ENCODE results near the gene GPR173.

GPR173 gene

GRCh38 chrX:53048169-53049126 is at the start of gene GPR173:
TSS of gene GPR173 (plus strand) at chrX:53048789. CDS start at chrX:53076622, 27,833 bp downstream.
- peak; percentile 82 for DNase-seq (ENCODE audit: low read depth)

GRCh38 chrX:53000447-53001135 is 48.0 kb upstream of the GPR173 start:
- DNase-seq (ENCODE audit: low read depth) = no peak

GRCh38 chrX:53001958-53002357 is 46.6 kb upstream of the GPR173 start:
- no peak for DNase-seq (ENCODE audit: low read depth)

- DNase-seq (ENCODE audit: low read depth) = no peak
Measured at GRCh38 chrX:53003111-53003510, 45.5 kb upstream of the GPR173 start.

- DNase-seq (ENCODE audit: low read depth) = no peak
Measured at GRCh38 chrX:53004038-53004437, 44.6 kb upstream of the GPR173 start.

GRCh38 chrX:53004811-53005210 is 43.8 kb upstream of the GPR173 start:
- no peak for DNase-seq (ENCODE audit: low read depth)

GRCh38 chrX:53005327-53005726 is 43.3 kb upstream of the GPR173 start:
- no peak for DNase-seq (ENCODE audit: low read depth)

GRCh38 chrX:53009032-53009431 is 39.6 kb upstream of the GPR173 start:
- no peak for DNase-seq (ENCODE audit: low read depth)

GRCh38 chrX:53013291-53013690 is 35.3 kb upstream of the GPR173 start:
- DNase-seq (ENCODE audit: low read depth) = no peak

GRCh38 chrX:53018627-53019026 is 30.0 kb upstream of the GPR173 start:
- no peak for DNase-seq (ENCODE audit: low read depth)

GRCh38 chrX:53022381-53022780 is 26.2 kb upstream of the GPR173 start:
- no peak for DNase-seq (ENCODE audit: low read depth)

GRCh38 chrX:53028678-53029077 is 19.9 kb upstream of the GPR173 start:
- DNase-seq (ENCODE audit: low read depth) = no peak

GRCh38 chrX:53031380-53031779 is 17.2 kb upstream of the GPR173 start:
- no peak for DNase-seq (ENCODE audit: low read depth)

- no peak for DNase-seq (ENCODE audit: low read depth)
Measured at GRCh38 chrX:53036149-53036548, 12.4 kb upstream of the GPR173 start.

GRCh38 chrX:53039236-53039635 is 9.4 kb upstream of the GPR173 start:
- DNase-seq (ENCODE audit: low read depth) = no peak

- DNase-seq (ENCODE audit: low read depth) = no peak
Measured at GRCh38 chrX:53044995-53045394, 3.6 kb upstream of the GPR173 start.

GRCh38 chrX:53047228-53047627 is 1.4 kb upstream of the GPR173 start:
- peak; percentile 33 for DNase-seq (ENCODE audit: low read depth)

GRCh38 chrX:53049127-53049517 is 533 bp downstream of the GPR173 start:
- DNase-seq (ENCODE audit: low read depth) = peak; percentile 1

GRCh38 chrX:53050841-53051240 is 2.3 kb downstream of the GPR173 start:
- DNase-seq (ENCODE audit: low read depth) = peak; percentile 7

- DNase-seq (ENCODE audit: low read depth) = no peak
Measured at GRCh38 chrX:53055244-53055849, 6.8 kb downstream of the GPR173 start.

- DNase-seq (ENCODE audit: low read depth) = no peak
Measured at GRCh38 chrX:53056292-53056691, 7.7 kb downstream of the GPR173 start.

GRCh38 chrX:53065104-53065503 is 16.5 kb downstream of the GPR173 start:
- DNase-seq (ENCODE audit: low read depth) = peak; percentile 13

- no peak for DNase-seq (ENCODE audit: low read depth)
Measured at GRCh38 chrX:53071064-53071463, 22.5 kb downstream of the GPR173 start.

Data from EH (cell line).